ENCODE results near the gene PRKG1. TPM values are rescaled to one million over a fixed set of nuclear protein-coding genes. Genes with fewer than 3 reads are reported as not detected.

PRKG1 gene
- total and polyA plus RNA-seq, 2 experiments from 2014 or later = 18.2 to 21.1 TPM

DNA sequence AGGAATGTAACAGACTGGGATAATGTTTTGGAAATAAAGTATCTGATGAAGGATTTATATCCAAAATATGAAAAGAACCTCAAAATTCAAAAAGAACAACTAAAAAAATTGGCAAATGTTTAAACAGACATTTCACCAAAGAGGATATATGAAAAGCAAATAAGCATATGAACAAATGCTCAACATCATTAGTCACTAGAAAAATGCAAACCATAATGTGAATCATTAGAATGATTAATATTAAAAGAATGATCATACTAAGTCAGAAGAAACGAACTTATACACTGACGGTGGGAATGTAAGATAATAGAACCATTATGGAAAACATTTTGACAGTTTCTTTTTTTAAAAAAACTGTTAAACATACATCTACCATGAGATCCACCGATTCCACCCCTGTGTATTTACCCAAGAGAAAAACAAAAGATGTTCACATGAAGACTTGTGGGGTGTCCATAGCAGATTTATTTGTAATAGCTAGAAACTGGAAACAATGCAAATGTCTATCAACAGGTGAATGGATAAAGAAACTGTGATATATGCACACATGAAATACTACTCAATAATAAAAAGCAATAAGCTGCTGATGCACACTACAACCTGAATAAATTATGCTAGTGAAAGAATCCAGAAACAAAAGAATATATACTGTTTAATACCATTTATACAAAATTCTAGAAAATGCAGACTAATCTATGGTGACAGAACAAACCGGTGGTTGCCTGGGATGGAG lies 35.7 kb downstream of the PRKG1 start:
- Histone ChIP-seq H3F3A (replicated peaks; ENCODE audit: low read depth) (no peaks in the 10 kb centered on the region), H3K4me1 (ENCODE audit: insufficient read depth) (peaks cover 8% of the 10 kb centered on the region; the same call in 1 of the 2 replicates), H3K27ac (ENCODE audit: low read depth) (no peak overlapping the region), H3K27me3 (ENCODE audit: insufficient read depth) (no peaks in the 10 kb centered on the region), H3K4me3 (no peak overlapping the region), H3K4me2 (no peak overlapping the region), H3K79me2 (replicated peaks; ENCODE audit: insufficient read depth) (no peaks in the 10 kb centered on the region), H3K9me2 (ENCODE audit: insufficient read depth) (no peaks in the 10 kb centered on the region), H4K20me1 (replicated peaks; ENCODE audit: insufficient read depth) (no peaks in the 10 kb centered on the region), H3K36me3 (ENCODE audit: insufficient read depth) (no peaks in the 10 kb centered on the region), H2AFZ (no peak overlapping the region)
- no peak for DNase-seq (ENCODE audit: low spot score)
- H3K4me1 Mint-ChIP-seq = peaks cover 19% of the 10 kb centered on the region
- no peaks in the 10 kb centered on the region for H3K36me3 Mint-ChIP-seq (ENCODE audit: low read depth)
- H3K9me3 Mint-ChIP-seq = no peaks in the 10 kb centered on the region
- no peak overlapping the region for H3K4me3 Mint-ChIP-seq
- no peaks in the 10 kb centered on the region for H3K27me3 Mint-ChIP-seq (ENCODE audit: insufficient read depth, low read depth, poor library complexity)
- no peak for TF ChIP-seq CREB1 (CRISPR knock-in tag; IDR thresholded peaks at IDR 0.05; ENCODE audit: low read depth)
- no peak for TF ChIP-seq ZNF114 (CRISPR knock-in tag; IDR thresholded peaks at IDR 0.05)
- TF ChIP-seq CTCF (conservative IDR thresholded peaks at IDR 0.05; ENCODE audit: low read depth in 2 of 2) = no peak
- no peak for TF ChIP-seq JUNB (IDR thresholded peaks at IDR 0.05; ENCODE audit: unreplicated experiment)
- TF ChIP-seq POLR2AphosphoS5 (IDR thresholded peaks at IDR 0.05; ENCODE audit: low read depth) = no peak
- no peak for TF ChIP-seq ZNF331 (CRISPR knock-in tag; IDR thresholded peaks at IDR 0.05; ENCODE audit: low read depth)
- TF ChIP-seq, protein P1, sequence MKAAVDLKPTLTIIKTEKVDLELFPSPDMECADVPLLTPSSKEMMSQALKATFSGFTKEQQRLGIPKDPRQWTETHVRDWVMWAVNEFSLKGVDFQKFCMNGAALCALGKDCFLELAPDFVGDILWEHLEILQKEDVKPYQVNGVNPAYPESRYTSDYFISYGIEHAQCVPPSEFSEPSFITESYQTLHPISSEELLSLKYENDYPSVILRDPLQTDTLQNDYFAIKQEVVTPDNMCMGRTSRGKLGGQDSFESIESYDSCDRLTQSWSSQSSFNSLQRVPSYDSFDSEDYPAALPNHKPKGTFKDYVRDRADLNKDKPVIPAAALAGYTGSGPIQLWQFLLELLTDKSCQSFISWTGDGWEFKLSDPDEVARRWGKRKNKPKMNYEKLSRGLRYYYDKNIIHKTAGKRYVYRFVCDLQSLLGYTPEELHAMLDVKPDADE (IDR thresholded peaks at IDR 0.05) = no peak
- no peak for TF ChIP-seq STAT1 (IDR thresholded peaks at IDR 0.05; ENCODE audit: unreplicated experiment)
- no peak for TF ChIP-seq EZH2 (IDR thresholded peaks at IDR 0.05; ENCODE audit: low read depth, unreplicated experiment)
- TF ChIP-seq EZH2phosphoT487 (IDR thresholded peaks at IDR 0.05; ENCODE audit: unreplicated experiment) = no peak
- TF ChIP-seq NANOG (IDR thresholded peaks at IDR 0.05; ENCODE audit: borderline replicate concordance) = no peak
- TF ChIP-seq, protein P2, sequence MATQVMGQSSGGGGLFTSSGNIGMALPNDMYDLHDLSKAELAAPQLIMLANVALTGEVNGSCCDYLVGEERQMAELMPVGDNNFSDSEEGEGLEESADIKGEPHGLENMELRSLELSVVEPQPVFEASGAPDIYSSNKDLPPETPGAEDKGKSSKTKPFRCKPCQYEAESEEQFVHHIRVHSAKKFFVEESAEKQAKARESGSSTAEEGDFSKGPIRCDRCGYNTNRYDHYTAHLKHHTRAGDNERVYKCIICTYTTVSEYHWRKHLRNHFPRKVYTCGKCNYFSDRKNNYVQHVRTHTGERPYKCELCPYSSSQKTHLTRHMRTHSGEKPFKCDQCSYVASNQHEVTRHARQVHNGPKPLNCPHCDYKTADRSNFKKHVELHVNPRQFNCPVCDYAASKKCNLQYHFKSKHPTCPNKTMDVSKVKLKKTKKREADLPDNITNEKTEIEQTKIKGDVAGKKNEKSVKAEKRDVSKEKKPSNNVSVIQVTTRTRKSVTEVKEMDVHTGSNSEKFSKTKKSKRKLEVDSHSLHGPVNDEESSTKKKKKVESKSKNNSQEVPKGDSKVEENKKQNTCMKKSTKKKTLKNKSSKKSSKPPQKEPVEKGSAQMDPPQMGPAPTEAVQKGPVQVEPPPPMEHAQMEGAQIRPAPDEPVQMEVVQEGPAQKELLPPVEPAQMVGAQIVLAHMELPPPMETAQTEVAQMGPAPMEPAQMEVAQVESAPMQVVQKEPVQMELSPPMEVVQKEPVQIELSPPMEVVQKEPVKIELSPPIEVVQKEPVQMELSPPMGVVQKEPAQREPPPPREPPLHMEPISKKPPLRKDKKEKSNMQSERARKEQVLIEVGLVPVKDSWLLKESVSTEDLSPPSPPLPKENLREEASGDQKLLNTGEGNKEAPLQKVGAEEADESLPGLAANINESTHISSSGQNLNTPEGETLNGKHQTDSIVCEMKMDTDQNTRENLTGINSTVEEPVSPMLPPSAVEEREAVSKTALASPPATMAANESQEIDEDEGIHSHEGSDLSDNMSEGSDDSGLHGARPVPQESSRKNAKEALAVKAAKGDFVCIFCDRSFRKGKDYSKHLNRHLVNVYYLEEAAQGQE (IDR thresholded peaks at IDR 0.05; ENCODE audit: unreplicated experiment) = no peak
- TF ChIP-seq, protein P3, sequence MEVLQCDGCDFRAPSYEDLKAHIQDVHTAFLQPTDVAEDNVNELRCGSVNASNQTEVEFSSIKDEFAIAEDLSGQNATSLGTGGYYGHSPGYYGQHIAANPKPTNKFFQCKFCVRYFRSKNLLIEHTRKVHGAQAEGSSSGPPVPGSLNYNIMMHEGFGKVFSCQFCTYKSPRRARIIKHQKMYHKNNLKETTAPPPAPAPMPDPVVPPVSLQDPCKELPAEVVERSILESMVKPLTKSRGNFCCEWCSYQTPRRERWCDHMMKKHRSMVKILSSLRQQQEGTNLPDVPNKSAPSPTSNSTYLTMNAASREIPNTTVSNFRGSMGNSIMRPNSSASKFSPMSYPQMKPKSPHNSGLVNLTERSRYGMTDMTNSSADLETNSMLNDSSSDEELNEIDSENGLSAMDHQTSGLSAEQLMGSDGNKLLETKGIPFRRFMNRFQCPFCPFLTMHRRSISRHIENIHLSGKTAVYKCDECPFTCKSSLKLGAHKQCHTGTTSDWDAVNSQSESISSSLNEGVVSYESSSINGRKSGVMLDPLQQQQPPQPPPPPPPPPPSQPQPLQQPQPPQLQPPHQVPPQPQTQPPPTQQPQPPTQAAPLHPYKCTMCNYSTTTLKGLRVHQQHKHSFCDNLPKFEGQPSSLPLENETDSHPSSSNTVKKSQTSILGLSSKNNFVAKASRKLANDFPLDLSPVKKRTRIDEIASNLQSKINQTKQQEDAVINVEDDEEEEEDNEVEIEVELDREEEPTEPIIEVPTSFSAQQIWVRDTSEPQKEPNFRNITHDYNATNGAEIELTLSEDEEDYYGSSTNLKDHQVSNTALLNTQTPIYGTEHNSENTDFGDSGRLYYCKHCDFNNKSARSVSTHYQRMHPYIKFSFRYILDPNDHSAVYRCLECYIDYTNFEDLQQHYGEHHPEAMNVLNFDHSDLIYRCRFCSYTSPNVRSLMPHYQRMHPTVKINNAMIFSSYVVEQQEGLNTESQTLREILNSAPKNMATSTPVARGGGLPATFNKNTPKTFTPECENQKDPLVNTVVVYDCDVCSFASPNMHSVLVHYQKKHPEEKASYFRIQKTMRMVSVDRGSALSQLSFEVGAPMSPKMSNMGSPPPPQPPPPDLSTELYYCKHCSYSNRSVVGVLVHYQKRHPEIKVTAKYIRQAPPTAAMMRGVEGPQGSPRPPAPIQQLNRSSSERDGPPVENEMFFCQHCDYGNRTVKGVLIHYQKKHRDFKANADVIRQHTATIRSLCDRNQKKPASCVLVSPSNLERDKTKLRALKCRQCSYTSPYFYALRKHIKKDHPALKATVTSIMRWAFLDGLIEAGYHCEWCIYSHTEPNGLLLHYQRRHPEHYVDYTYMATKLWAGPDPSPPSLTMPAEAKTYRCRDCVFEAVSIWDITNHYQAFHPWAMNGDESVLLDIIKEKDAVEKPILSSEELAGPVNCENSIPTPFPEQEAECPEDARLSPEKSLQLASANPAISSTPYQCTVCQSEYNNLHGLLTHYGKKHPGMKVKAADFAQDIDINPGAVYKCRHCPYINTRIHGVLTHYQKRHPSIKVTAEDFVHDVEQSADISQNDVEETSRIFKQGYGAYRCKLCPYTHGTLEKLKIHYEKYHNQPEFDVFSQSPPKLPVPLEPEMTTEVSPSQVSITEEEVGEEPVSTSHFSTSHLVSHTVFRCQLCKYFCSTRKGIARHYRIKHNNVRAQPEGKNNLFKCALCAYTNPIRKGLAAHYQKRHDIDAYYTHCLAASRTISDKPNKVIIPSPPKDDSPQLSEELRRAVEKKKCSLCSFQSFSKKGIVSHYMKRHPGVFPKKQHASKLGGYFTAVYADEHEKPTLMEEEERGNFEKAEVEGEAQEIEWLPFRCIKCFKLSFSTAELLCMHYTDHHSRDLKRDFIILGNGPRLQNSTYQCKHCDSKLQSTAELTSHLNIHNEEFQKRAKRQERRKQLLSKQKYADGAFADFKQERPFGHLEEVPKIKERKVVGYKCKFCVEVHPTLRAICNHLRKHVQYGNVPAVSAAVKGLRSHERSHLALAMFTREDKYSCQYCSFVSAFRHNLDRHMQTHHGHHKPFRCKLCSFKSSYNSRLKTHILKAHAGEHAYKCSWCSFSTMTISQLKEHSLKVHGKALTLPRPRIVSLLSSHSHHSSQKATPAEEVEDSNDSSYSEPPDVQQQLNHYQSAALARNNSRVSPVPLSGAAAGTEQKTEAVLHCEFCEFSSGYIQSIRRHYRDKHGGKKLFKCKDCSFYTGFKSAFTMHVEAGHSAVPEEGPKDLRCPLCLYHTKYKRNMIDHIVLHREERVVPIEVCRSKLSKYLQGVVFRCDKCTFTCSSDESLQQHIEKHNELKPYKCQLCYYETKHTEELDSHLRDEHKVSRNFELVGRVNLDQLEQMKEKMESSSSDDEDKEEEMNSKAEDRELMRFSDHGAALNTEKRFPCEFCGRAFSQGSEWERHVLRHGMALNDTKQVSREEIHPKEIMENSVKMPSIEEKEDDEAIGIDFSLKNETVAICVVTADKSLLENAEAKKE (CRISPR knock-in tag; IDR thresholded peaks at IDR 0.05) = no peak
- H3K27ac Mint-ChIP-seq = no peak overlapping the region
- ATAC-seq = no peak

Measured in GM23338 (cell line).